RCC 7860 (cell line): ENCODE measurements around the gene ABLIM1.
A peak's percentile ranks its signal among the peaks of the same experiment; 100 is the strongest.

ENCODE experiments used
- DNase-seq: peaks from one replicate; pipeline ENCODE4 v3.0.0-alpha.2; 2015; ENCODE audit warnings: low spot score
- FAIRE-seq: peaks from 2 replicates; lab custom pipeline; 2012; peaks lifted over from hg19 to GRCh38; lab: Jason Lieb, UNC

Gene ABLIM1

GRCh38 chr10:114593816-114594468, 64.1 kb downstream of the ABLIM1 start:
- DNase-seq (no peak), FAIRE-seq (no peak)

GRCh38 chr10:114593240-114593792, 64.8 kb downstream of the ABLIM1 start:
- FAIRE-seq (no peak), DNase-seq (no peak)

GRCh38 chr10:114590993-114591392, 67.1 kb downstream of the ABLIM1 start:
- FAIRE-seq: no peak
- DNase-seq: no peak

GRCh38 chr10:114584419-114584818, 73.7 kb downstream of the ABLIM1 start:
- no peak for DNase-seq
- no peak for FAIRE-seq

- no peak for DNase-seq
- FAIRE-seq: no peak
Observed at GRCh38 chr10:114581071-114581470, 77.0 kb downstream of the ABLIM1 start.

GRCh38 chr10:114577133-114577532, 80.9 kb downstream of the ABLIM1 start:
- DNase-seq (peak; percentile 38), FAIRE-seq (peak; percentile 67)

- FAIRE-seq (no peak), DNase-seq (no peak)
Observed at GRCh38 chr10:114576716-114577115, 81.4 kb downstream of the ABLIM1 start.

- DNase-seq (no peak), FAIRE-seq (no peak)
Observed at GRCh38 chr10:114576132-114576487, 82.0 kb downstream of the ABLIM1 start.

- DNase-seq (no peak), FAIRE-seq (no peak)
Observed at GRCh38 chr10:114575417-114576131, 82.5 kb downstream of the ABLIM1 start.

GRCh38 chr10:114573330-114574045, 84.6 kb downstream of the ABLIM1 start:
- FAIRE-seq (peak; percentile 43), DNase-seq (no peak)

GRCh38 chr10:114571316-114571999, 86.6 kb downstream of the ABLIM1 start:
- FAIRE-seq: no peak
- no peak for DNase-seq

GRCh38 chr10:114566064-114566463, 92.0 kb downstream of the ABLIM1 start:
- FAIRE-seq (no peak), DNase-seq (no peak)

GRCh38 chr10:114565066-114565465, 93.0 kb downstream of the ABLIM1 start:
- DNase-seq (peak; percentile 18), FAIRE-seq (no peak)

GRCh38 chr10:114561008-114561523, 97.0 kb downstream of the ABLIM1 start:
- no peak for FAIRE-seq

GRCh38 chr10:114560144-114560543, 97.9 kb downstream of the ABLIM1 start:
- no peak for FAIRE-seq
- DNase-seq: no peak

More at GRCh38 chr10:114561008-114561523, 97.0 kb downstream of the ABLIM1 start:
- no peak for DNase-seq

- FAIRE-seq (no peak), DNase-seq (no peak)
Observed at GRCh38 chr10:114559636-114560035, 98.4 kb downstream of the ABLIM1 start.

GRCh38 chr10:114557854-114558253, 100.2 kb downstream of the ABLIM1 start:
- no peak for DNase-seq
- no peak for FAIRE-seq

- FAIRE-seq (no peak), DNase-seq (no peak)
Observed at GRCh38 chr10:114556236-114557122, 101.6 kb downstream of the ABLIM1 start.

- DNase-seq (no peak), FAIRE-seq (no peak)
Observed at GRCh38 chr10:114553436-114553835, 104.6 kb downstream of the ABLIM1 start.

GRCh38 chr10:114552050-114552449, 106.0 kb downstream of the ABLIM1 start:
- DNase-seq: no peak
- FAIRE-seq: no peak
